SK-N-SH (cell line): ENCODE measurements around the gene CAMK2N1. TPM values are rescaled to one million over a fixed set of nuclear protein-coding genes. Genes with fewer than 3 reads are reported as not detected.

Experiments used
- CTCF ChIA-PET: fragments of 300-600, 350-600 bp; formaldehyde crosslinking; extraction: SDS; loops from one replicate; lab custom pipeline; 2021; lab: Yijun Ruan, JAX
- POLR2A ChIA-PET: fragments of 350-600 bp; sonication (Branson Sonifier 250); formaldehyde crosslinking; extraction: SDS; loops from one replicate; lab custom pipeline; 2020; ENCODE audit warnings: antibody characterized with exemption, inconsistent platforms; lab: Yijun Ruan, JAX
- DNase-seq: peaks from one replicate; pipeline ENCODE4 v3.0.0; 2012
- H2AFZ ChIP-seq: fragments of 200-600 bp; sonication (generic); 2 replicates; pipeline ENCODE4 v1.8.1; 2016; ENCODE audit warnings: antibody characterized with exemption, mild to moderate bottlenecking, low read depth
- H3F3A ChIP-seq: fragments of 200-600 bp; sonication (generic); replicated peaks from 2 replicates; pipeline ENCODE3; 2016; ENCODE audit warnings: antibody characterized with exemption, mild to moderate bottlenecking; ENCODE audit not compliant: insufficient read depth
- H3K27ac ChIP-seq, 2 experiments: fragments of 200-500 bp in 1 of 2; fragments of 200-600 bp in 1 of 2; sonication (Bioruptor generic) in 1 of 2; sonication (generic), shearing (Covaris generic) in 1 of 2; 2 replicates each; pipeline versions ENCODE4 v1.5.1 to v1.6.1; 2014 to 2016; ENCODE audit warnings: low read depth in 2 of 2, inconsistent platforms in 1 of 2, low read length in 1 of 2, mild to moderate bottlenecking in 1 of 2, mixed read lengths in 1 of 2
- H3K27me3 ChIP-seq: fragments of 200-600 bp; sonication (generic), shearing (Covaris generic); 2 replicates; pipeline ENCODE4 v1.6.1; 2016; ENCODE audit warnings: mixed run types; ENCODE audit not compliant: insufficient read depth
- H3K36me3 ChIP-seq, 2 experiments: fragments of 200-500 bp in 1 of 2; fragments of 200-600 bp in 1 of 2; sonication (Bioruptor generic) in 1 of 2; sonication (generic) in 1 of 2; replicated peaks in 1 of 2; 2 replicates each; pipeline versions ENCODE3 to v1.5.1; 2014 to 2016; ENCODE audit warnings: low read length in 1 of 2, mild to moderate bottlenecking in 1 of 2; ENCODE audit not compliant: insufficient read depth in 2 of 2, control insufficient read depth in 1 of 2
- H3K4me1 ChIP-seq, 2 experiments: fragments of 200-500 bp in 1 of 2; fragments of 200-600 bp in 1 of 2; sonication (Bioruptor generic) in 1 of 2; sonication (generic), shearing (Covaris generic) in 1 of 2; 2 replicates each; pipeline versions ENCODE4 v1.5.1 to v1.6.1; 2014 to 2016; ENCODE audit warnings: low read depth in 1 of 2, low read length in 1 of 2, mixed run types in 1 of 2; ENCODE audit not compliant: insufficient read depth in 2 of 2, control insufficient read depth in 1 of 2
- H3K4me2 ChIP-seq: fragments of 200-600 bp; sonication (generic), shearing (Covaris generic); 2 replicates; pipeline ENCODE4 v1.6.1; 2017; ENCODE audit warnings: mixed run types
- H3K4me3 ChIP-seq, 2 experiments: fragments of 200-500 bp in 1 of 2; fragments of 200-600 bp in 1 of 2; sonication (Bioruptor generic) in 1 of 2; sonication (generic), shearing (Covaris generic) in 1 of 2; 2 replicates each; pipeline versions ENCODE4 v1.5.1 to v1.8.1; 2014 to 2016; ENCODE audit warnings: low read depth in 2 of 2, inconsistent platforms in 1 of 2, low read length in 1 of 2, mild to moderate bottlenecking in 1 of 2, mixed read lengths in 1 of 2, moderate library complexity in 1 of 2
- H3K79me2 ChIP-seq: fragments of 200-600 bp; sonication (generic); 2 replicates; pipeline ENCODE4 v1.8.1; 2017; ENCODE audit warnings: mild to moderate bottlenecking; ENCODE audit not compliant: insufficient read depth
- H3K9ac ChIP-seq: fragments of 200-600 bp; sonication (generic); 2 replicates; pipeline ENCODE4 v1.6.1; 2017; ENCODE audit warnings: mixed run types
- H3K9me2 ChIP-seq: fragments of 200-600 bp; sonication (generic); 2 replicates; pipeline ENCODE4 v1.6.1; 2017; ENCODE audit warnings: mixed run types
- H3K9me3 ChIP-seq: fragments of 200-600 bp; sonication (generic); 2 replicates; pipeline ENCODE4 v1.6.1; 2017; ENCODE audit warnings: mixed run types, mild to moderate bottlenecking, moderate library complexity
- H4K20me1 ChIP-seq: fragments of 200-600 bp; sonication (generic); 2 replicates; pipeline ENCODE4 v1.6.1; 2017; ENCODE audit warnings: mild to moderate bottlenecking, mixed run types; ENCODE audit not compliant: insufficient read depth
- CHD2 ChIP-seq: fragments of 150-350 bp; IDR thresholded peaks from 2 replicates; pipeline ENCODE4 v1.6.1; 2018; ENCODE audit warnings: low read length; ENCODE audit not compliant: partially characterized antibody
- EZH2phosphoT487 ChIP-seq: fragments of 200-600 bp; sonication (generic); IDR thresholded peaks from 2 replicates; pipeline ENCODE4 v1.6.1; 2017; ENCODE audit warnings: low read depth, mixed run types, mild to moderate bottlenecking, antibody characterized with exemption, moderate library complexity, borderline replicate concordance
- FOXJ3 ChIP-seq: sonication (generic); formaldehyde crosslinking; IDR thresholded peaks from 2 replicates; pipeline ENCODE4 v1.5.1; 2020; ENCODE audit warnings: mild to moderate bottlenecking, missing genetic modification reagents
- FOXM1 ChIP-seq: IDR thresholded peaks from 2 replicates; pipeline ENCODE4 v1.4.0; 2012; ENCODE audit warnings: low read depth, mild to moderate bottlenecking
- GATA2 ChIP-seq: sonication (generic); formaldehyde crosslinking; IDR thresholded peaks from 2 replicates; pipeline ENCODE4 v1.5.0; 2020; ENCODE audit warnings: mild to moderate bottlenecking, missing genetic modification reagents
- JUND ChIP-seq: IDR thresholded peaks from 2 replicates; pipeline ENCODE4 v1.4.0; 2012
- MAX ChIP-seq: IDR thresholded peaks from 2 replicates; pipeline ENCODE4 v1.4.0; 2012; ENCODE audit warnings: low read depth
- MEF2A ChIP-seq: IDR thresholded peaks from 2 replicates; pipeline ENCODE4 v1.4.0; 2012; ENCODE audit warnings: low read depth, borderline replicate concordance
- NFIC ChIP-seq: IDR thresholded peaks from 2 replicates; pipeline ENCODE4 v1.4.0; 2012; ENCODE audit warnings: borderline replicate concordance
- PBX3 ChIP-seq: IDR thresholded peaks from 2 replicates; pipeline ENCODE4; 2012
- POLR2AphosphoS5 ChIP-seq: IDR thresholded peaks from 2 replicates; pipeline ENCODE4 v1.6.1; 2012; ENCODE audit warnings: low read depth, low read length
- RAD21 ChIP-seq: IDR thresholded peaks from 2 replicates; pipeline ENCODE4 v1.6.1; 2012; ENCODE audit warnings: mild to moderate bottlenecking, low read length
- REST ChIP-seq: IDR thresholded peaks from 2 replicates; pipeline ENCODE4 v1.6.1; 2012; ENCODE audit warnings: mild to moderate bottlenecking, low read depth, low read length, moderate library complexity
- RXRA ChIP-seq: IDR thresholded peaks from 2 replicates; pipeline ENCODE4 v1.4.0; 2012; ENCODE audit warnings: low read depth, mild to moderate bottlenecking, borderline replicate concordance
- SIN3A ChIP-seq: IDR thresholded peaks from 2 replicates; pipeline ENCODE4 v1.6.1; 2012; ENCODE audit warnings: low read depth, mild to moderate bottlenecking, low read length, moderate library complexity, borderline replicate concordance
- SMC3 ChIP-seq: IDR thresholded peaks from 2 replicates; pipeline ENCODE4 v1.6.1; 2012; ENCODE audit warnings: low read depth, low read length, improper control_type of control experiment
- TAF1 ChIP-seq: IDR thresholded peaks from 2 replicates; pipeline ENCODE4 v1.6.1; 2012; ENCODE audit warnings: low read depth, mild to moderate bottlenecking, low read length, moderate library complexity, borderline replicate concordance
- TCF12 ChIP-seq: IDR thresholded peaks from 2 replicates; pipeline ENCODE4 v1.4.0; 2012
- TEAD4 ChIP-seq: IDR thresholded peaks from 2 replicates; pipeline ENCODE4 v1.4.0; 2012; ENCODE audit warnings: mild to moderate bottlenecking, borderline replicate concordance; ENCODE audit not compliant: insufficient read depth
- USF2 ChIP-seq: fragments of 150-350 bp; IDR thresholded peaks from 2 replicates; pipeline ENCODE4 v1.6.1; 2017; ENCODE audit warnings: antibody characterized with exemption, low read length, low read depth, borderline replicate concordance
- YY1 ChIP-seq: IDR thresholded peaks from 2 replicates; pipeline ENCODE4 v1.4.0; 2012; ENCODE audit warnings: low read depth, mild to moderate bottlenecking
- WGBS: methylation state at CpG from one replicate; pipeline ENCODE4 v1.1.6; 2017; ENCODE audit warnings: low lambda C conversion rate; 5-methylcytosine and 5-hydroxymethylcytosine counted together
- polyA plus RNA-seq, 3 experiments: library from polyadenylated mRNA; depleted of rRNA; stranded (reverse); fragments of >200 nt; gene quantifications; 2 replicates each; pipeline ENCODE4 v1.2.3, GENCODE V29; 2012

Gene CAMK2N1
- polyA plus RNA-seq, 1 of the 3 experiments (the other 2 are of a cell fraction), result 5.3 TPM

GRCh38 chr1:20533635-20534034 is 47.6 kb upstream of the CAMK2N1 start:
- no peaks in the 10 kb centered on the region for H3F3A ChIP-seq
- H3K9ac ChIP-seq, result no peak overlapping the region
- 39% methylated on average over 3 of the region's 4 CpGs for WGBS
- H3K4me3 ChIP-seq, result no peak overlapping the region
- H3K9me2 ChIP-seq, result no peaks in the 10 kb centered on the region
- no peaks in the 10 kb centered on the region for H3K9me3 ChIP-seq
- no peak overlapping the region for H3K4me2 ChIP-seq
- no peaks in the 10 kb centered on the region for H3K36me3 ChIP-seq
- no peak overlapping the region for H3K27ac ChIP-seq
- H4K20me1 ChIP-seq, result no peaks in the 10 kb centered on the region
- no peak for DNase-seq
- ChIA-PET POLR2A (no interaction called here), CTCF (interaction anchor here (0.7 to 1.7 kb wide), 3 partner anchors 12 to 106 kb away, joined by 3 to 6 read pairs (median 5); no protein-coding TSS in a partner anchor)
- H3K4me1 ChIP-seq, result no peaks in the 10 kb centered on the region; a peak in 1 of 4 replicates
- H3K79me2 ChIP-seq, result no peaks in the 10 kb centered on the region
- TF ChIP-seq PBX3, result no peak
- TF ChIP-seq NFIC, result no peak
- no peak for TF ChIP-seq RXRA
- TF ChIP-seq TEAD4, result no peak
- TF ChIP-seq USF2, result no peak
- no peak for TF ChIP-seq YY1
- peaks cover 34% of the 10 kb centered on the region for H3K27me3 ChIP-seq
- no peak overlapping the region for H2AFZ ChIP-seq

- H3K36me3 ChIP-seq, result no peaks in the 10 kb centered on the region
- no peak overlapping the region for H3K27ac ChIP-seq
- H3K9ac ChIP-seq, result no peak overlapping the region
- no peak for TF ChIP-seq SIN3A
- no peak for TF ChIP-seq REST
- TF ChIP-seq TAF1, result no peak
- no peak for TF ChIP-seq MAX
- TF ChIP-seq PBX3, result no peak
- no peak for TF ChIP-seq FOXJ3
- no peak for TF ChIP-seq RAD21
- TF ChIP-seq EZH2phosphoT487, result no peak
- no peak for TF ChIP-seq SMC3
- TF ChIP-seq JUND, result no peak
- no peak for TF ChIP-seq TCF12
- no peak for TF ChIP-seq FOXM1
- TF ChIP-seq YY1, result no peak
- no peak for TF ChIP-seq CHD2
- TF ChIP-seq MEF2A, result no peak
- TF ChIP-seq GATA2 (CRISPR knock-in tag), result no peak
- no peak for TF ChIP-seq POLR2AphosphoS5
- H3F3A ChIP-seq, result no peaks in the 10 kb centered on the region
- H3K4me3 ChIP-seq, result no peak overlapping the region
- H3K79me2 ChIP-seq, result no peaks in the 10 kb centered on the region
- peaks cover 45% of the 10 kb centered on the region for H3K27me3 ChIP-seq
- DNase-seq, result no peak
- CTCF ChIA-PET, result interaction anchor here (2.6 kb wide), 1 partner anchor 102 kb away, joined by 13 read pairs; the partner anchor contains the start of gene PINK1
- no peaks in the 10 kb centered on the region for H3K9me2 ChIP-seq
- no peak overlapping the region for H3K4me2 ChIP-seq
- H4K20me1 ChIP-seq, result no peaks in the 10 kb centered on the region
- no peak overlapping the region for H2AFZ ChIP-seq
- POLR2A ChIA-PET, result no interaction called here
- no peaks in the 10 kb centered on the region; a peak in 1 of 4 replicates for H3K4me1 ChIP-seq
- WGBS, result 27% methylated on average over 5 of the region's 6 CpGs
- H3K9me3 ChIP-seq, result no peaks in the 10 kb centered on the region
These were observed 44.9 kb upstream of the CAMK2N1 start for GRCh38 chr1:20530901-20531300.
